Measurements from ENCODE around the gene GALNTL6. TPM values are rescaled to one million over a fixed set of nuclear protein-coding genes. Genes with fewer than 3 reads are reported as not detected.
"Not testable (repeated sequence)": the region's sequence is repeated elsewhere in the genome, so short reads cannot be mapped to it uniquely, and the experiment has no call there.

Gene GALNTL6
- total RNA-seq, 1 donor from 2014 or later: 0.61 TPM

GRCh38 chr4:173039617-173040577 lies 1226.7 kb downstream of the GALNTL6 start:
- H3K4me3 Mint-ChIP-seq (ENCODE audit: unreplicated experiment): no peak overlapping the region
- Histone ChIP-seq H4K20me1 (ENCODE audit: insufficient read depth, low read length) (no peaks in the 10 kb centered on the region), H3K79me2 (ENCODE audit: insufficient read depth, low read length) (no peaks in the 10 kb centered on the region), H3K4me3 (ENCODE audit: insufficient read depth, low read depth, low read length) (no peak overlapping the region), H3K4me2 (ENCODE audit: low read length) (no peak overlapping the region), H3K27me3 (ENCODE audit: insufficient read depth, low read length) (no peaks in the 10 kb centered on the region), H2AFZ (ENCODE audit: low read depth, low read length) (no peak overlapping the region), H3K27ac (ENCODE audit: low read depth, low read length) (no peak overlapping the region), H3K9ac (ENCODE audit: low read length) (no peak overlapping the region), H3K4me1 (ENCODE audit: insufficient read depth, low read length) (no peaks in the 10 kb centered on the region), H3K36me3 (ENCODE audit: insufficient read depth, low read length) (no peaks in the 10 kb centered on the region), H3K9me3 (ENCODE audit: insufficient read depth, low read depth, low read length) (no peaks in the 10 kb centered on the region)
- H3K27me3 Mint-ChIP-seq (ENCODE audit: low read depth, unreplicated experiment): peaks cover 3% of the 10 kb centered on the region
- H3K27ac Mint-ChIP-seq (ENCODE audit: unreplicated experiment): no peak overlapping the region
- no peaks in the 10 kb centered on the region for H3K4me1 Mint-ChIP-seq (ENCODE audit: low read depth, unreplicated experiment)
- no peaks in the 10 kb centered on the region for H3K36me3 Mint-ChIP-seq (ENCODE audit: low read depth, unreplicated experiment)
- TF ChIP-seq EZH2 (IDR thresholded peaks at IDR 0.05; ENCODE audit: insufficient read depth, low read length): no peak
- TF ChIP-seq CTCF (IDR thresholded peaks at IDR 0.05; ENCODE audit: insufficient read depth, low read depth, low read length): no peak
- peaks cover 7% of the 10 kb centered on the region for H3K9me3 Mint-ChIP-seq (ENCODE audit: unreplicated experiment)
- no peak for DNase-seq (ENCODE audit: low read depth)
- FAIRE-seq: no peak

- no peak for FAIRE-seq
Observed at GRCh38 chr4:173041482-173041881, 1228.3 kb downstream of the GALNTL6 start.

GRCh38 chr4:173042139-173042538 lies 1228.9 kb downstream of the GALNTL6 start:
- not testable (repeated sequence) for H3K4me1 Mint-ChIP-seq (ENCODE audit: low read depth, unreplicated experiment); H3K9me3 ChIP-seq (ENCODE audit: insufficient read depth, low read depth, low read length); H3K36me3 Mint-ChIP-seq (ENCODE audit: low read depth, unreplicated experiment)

More at GRCh38 chr4:173041482-173041881, 1228.3 kb downstream of the GALNTL6 start:
- no peaks in the 10 kb centered on the region for H3K36me3 Mint-ChIP-seq (ENCODE audit: low read depth, unreplicated experiment)
- H4K20me1 ChIP-seq (ENCODE audit: insufficient read depth, low read length): no peaks in the 10 kb centered on the region
- H3K27ac Mint-ChIP-seq (ENCODE audit: unreplicated experiment): no peak overlapping the region
- H3K4me2 ChIP-seq (ENCODE audit: low read length): no peak overlapping the region
- H3K79me2 ChIP-seq (ENCODE audit: insufficient read depth, low read length): no peaks in the 10 kb centered on the region
- TF ChIP-seq CTCF (IDR thresholded peaks at IDR 0.05; ENCODE audit: insufficient read depth, low read depth, low read length) (no peak), EZH2 (IDR thresholded peaks at IDR 0.05; ENCODE audit: insufficient read depth, low read length) (no peak)
- H3K4me1 Mint-ChIP-seq (ENCODE audit: low read depth, unreplicated experiment): no peaks in the 10 kb centered on the region
- no peak overlapping the region for H3K9ac ChIP-seq (ENCODE audit: low read length)
- no peak for DNase-seq (ENCODE audit: low read depth)
- H2AFZ ChIP-seq (ENCODE audit: low read depth, low read length): no peak overlapping the region
- peaks cover 7% of the 10 kb centered on the region for H3K9me3 Mint-ChIP-seq (ENCODE audit: unreplicated experiment)
- no peaks in the 10 kb centered on the region for H3K27me3 ChIP-seq (ENCODE audit: insufficient read depth, low read length)
- no peak overlapping the region for H3K4me3 Mint-ChIP-seq (ENCODE audit: unreplicated experiment)
- H3K9me3 ChIP-seq (ENCODE audit: insufficient read depth, low read depth, low read length): no peaks in the 10 kb centered on the region
- H3K36me3 ChIP-seq (ENCODE audit: insufficient read depth, low read length): no peaks in the 10 kb centered on the region
- H3K4me1 ChIP-seq (ENCODE audit: insufficient read depth, low read length): no peaks in the 10 kb centered on the region
- H3K27me3 Mint-ChIP-seq (ENCODE audit: low read depth, unreplicated experiment): peaks cover 3% of the 10 kb centered on the region
- no peak overlapping the region for H3K4me3 ChIP-seq (ENCODE audit: insufficient read depth, low read depth, low read length)
- H3K27ac ChIP-seq (ENCODE audit: low read depth, low read length): no peak overlapping the region

More at GRCh38 chr4:173042139-173042538, 1228.9 kb downstream of the GALNTL6 start:
- not testable (repeated sequence) for H3K9me3 Mint-ChIP-seq (ENCODE audit: unreplicated experiment); FAIRE-seq; H3K27me3 Mint-ChIP-seq (ENCODE audit: low read depth, unreplicated experiment); H3K4me3 Mint-ChIP-seq (ENCODE audit: unreplicated experiment); H2AFZ ChIP-seq (ENCODE audit: low read depth, low read length); H4K20me1 ChIP-seq (ENCODE audit: insufficient read depth, low read length); H3K79me2 ChIP-seq (ENCODE audit: insufficient read depth, low read length); H3K9ac ChIP-seq (ENCODE audit: low read length); H3K4me3 ChIP-seq (ENCODE audit: insufficient read depth, low read depth, low read length); H3K27me3 ChIP-seq (ENCODE audit: insufficient read depth, low read length); DNase-seq (ENCODE audit: low read depth); H3K36me3 ChIP-seq (ENCODE audit: insufficient read depth, low read length); H3K27ac Mint-ChIP-seq (ENCODE audit: unreplicated experiment); H3K27ac ChIP-seq (ENCODE audit: low read depth, low read length); H3K4me1 ChIP-seq (ENCODE audit: insufficient read depth, low read length); H3K4me2 ChIP-seq (ENCODE audit: low read length)
